Stimulated activated CD4-positive, alpha-beta T cell treated with anti-CD3 and anti-CD28 coated beads, Interleukin-1b, Interleukin-23, amount 100 ng/mL, for 24 hours (primary cell): ENCODE measurements around the gene MUC12.
"Not testable (repeated sequence)": the region's sequence is repeated elsewhere in the genome, so short reads cannot be mapped to it uniquely, and the experiment has no call there.

Experiments
- DNase-seq, 4 experiments: peaks; one replicate each; pipeline ENCODE4 v3.0.0-alpha.2; 2020; ENCODE audit warnings: low read depth in 4 of 4, low spot score in 1 of 4

MUC12 gene

GRCh38 chr7:101058355-101058754 is 89.0 kb downstream of the MUC12 start:
- DNase-seq, result peak; percentile 10 to 28 (median 26)

- no peak for DNase-seq
Observed at GRCh38 chr7:101059620-101059942, 90.2 kb downstream of the MUC12 start.

GRCh38 chr7:101060992-101061391 is 91.6 kb downstream of the MUC12 start:
- DNase-seq, result no peak

- not testable (repeated sequence) for DNase-seq
Observed at GRCh38 chr7:101064176-101064550, 94.8 kb downstream of the MUC12 start.

GRCh38 chr7:101065162-101065561 is 95.8 kb downstream of the MUC12 start:
- not testable (repeated sequence) for DNase-seq

- no peak for DNase-seq
Observed at GRCh38 chr7:101066141-101066832, 96.9 kb downstream of the MUC12 start.

- no peak for DNase-seq
Observed at GRCh38 chr7:101066833-101067177, 97.4 kb downstream of the MUC12 start.

- DNase-seq, result no peak
Observed at GRCh38 chr7:101068401-101068800, 99.0 kb downstream of the MUC12 start.
